ENCODE data around the gene OSCP1.

Gene OSCP1

GRCh38 chr1:36486439-36487335 is 36.4 kb upstream of the OSCP1 start:
- no peak for DNase-seq (ENCODE audit: extremely low spot score)
- POLR2A ChIA-PET = no interaction called here
- CTCF ChIA-PET = interaction anchor here (1.0 to 1.5 kb wide), 6 partner anchors 7 to 66 kb away, joined by 3 to 6 read pairs (median 3); no protein-coding TSS in a partner anchor
- TF ChIP-seq, protein P1, sequence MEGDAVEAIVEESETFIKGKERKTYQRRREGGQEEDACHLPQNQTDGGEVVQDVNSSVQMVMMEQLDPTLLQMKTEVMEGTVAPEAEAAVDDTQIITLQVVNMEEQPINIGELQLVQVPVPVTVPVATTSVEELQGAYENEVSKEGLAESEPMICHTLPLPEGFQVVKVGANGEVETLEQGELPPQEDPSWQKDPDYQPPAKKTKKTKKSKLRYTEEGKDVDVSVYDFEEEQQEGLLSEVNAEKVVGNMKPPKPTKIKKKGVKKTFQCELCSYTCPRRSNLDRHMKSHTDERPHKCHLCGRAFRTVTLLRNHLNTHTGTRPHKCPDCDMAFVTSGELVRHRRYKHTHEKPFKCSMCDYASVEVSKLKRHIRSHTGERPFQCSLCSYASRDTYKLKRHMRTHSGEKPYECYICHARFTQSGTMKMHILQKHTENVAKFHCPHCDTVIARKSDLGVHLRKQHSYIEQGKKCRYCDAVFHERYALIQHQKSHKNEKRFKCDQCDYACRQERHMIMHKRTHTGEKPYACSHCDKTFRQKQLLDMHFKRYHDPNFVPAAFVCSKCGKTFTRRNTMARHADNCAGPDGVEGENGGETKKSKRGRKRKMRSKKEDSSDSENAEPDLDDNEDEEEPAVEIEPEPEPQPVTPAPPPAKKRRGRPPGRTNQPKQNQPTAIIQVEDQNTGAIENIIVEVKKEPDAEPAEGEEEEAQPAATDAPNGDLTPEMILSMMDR (IDR thresholded peaks at IDR 0.05; ENCODE audit: control extremely low read depth, extremely low read depth, low read depth, missing control alignments) = no peak

GRCh38 chr1:36486093-36486438 is 35.8 kb upstream of the OSCP1 start:
- POLR2A ChIA-PET = no interaction called here
- DNase-seq (ENCODE audit: extremely low spot score) = no peak
- TF ChIP-seq, protein P1 (IDR thresholded peaks at IDR 0.05; ENCODE audit: control extremely low read depth, extremely low read depth, low read depth, missing control alignments) = no peak
- CTCF ChIA-PET = interaction anchor here (1.0 to 1.5 kb wide), 5 partner anchors 9 to 67 kb away, joined by 3 to 6 read pairs (median 3); no protein-coding TSS in a partner anchor

DNA sequence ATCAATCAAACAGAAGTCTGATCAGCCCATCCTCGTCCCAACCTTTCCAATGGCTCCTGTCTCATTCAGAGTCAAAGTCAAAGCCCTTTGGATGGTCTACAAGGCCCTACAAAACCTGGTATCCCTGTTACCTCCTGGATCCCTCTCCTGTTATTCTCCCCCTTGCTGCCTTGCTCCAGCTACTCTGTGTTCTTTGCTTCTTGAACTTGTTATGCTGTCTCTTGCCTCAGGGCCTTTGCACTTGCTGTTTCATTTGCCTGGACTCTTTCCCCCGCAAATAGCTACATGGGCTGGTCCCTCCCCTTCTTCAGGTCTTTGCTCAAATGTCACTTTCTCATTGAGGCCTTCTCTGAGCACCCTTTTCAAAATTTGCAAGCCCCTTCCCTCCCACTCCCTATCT is 33.8 kb upstream of the OSCP1 start:
- TF ChIP-seq, protein P1 (IDR thresholded peaks at IDR 0.05; ENCODE audit: control extremely low read depth, extremely low read depth, low read depth, missing control alignments) = no peak
- ChIA-PET CTCF (interaction anchor here (2.4 kb wide), 1 partner anchor 32 kb away, joined by 9 read pairs; no protein-coding TSS in a partner anchor), POLR2A (no interaction called here)
- no peak for DNase-seq (ENCODE audit: extremely low spot score)

DNA sequence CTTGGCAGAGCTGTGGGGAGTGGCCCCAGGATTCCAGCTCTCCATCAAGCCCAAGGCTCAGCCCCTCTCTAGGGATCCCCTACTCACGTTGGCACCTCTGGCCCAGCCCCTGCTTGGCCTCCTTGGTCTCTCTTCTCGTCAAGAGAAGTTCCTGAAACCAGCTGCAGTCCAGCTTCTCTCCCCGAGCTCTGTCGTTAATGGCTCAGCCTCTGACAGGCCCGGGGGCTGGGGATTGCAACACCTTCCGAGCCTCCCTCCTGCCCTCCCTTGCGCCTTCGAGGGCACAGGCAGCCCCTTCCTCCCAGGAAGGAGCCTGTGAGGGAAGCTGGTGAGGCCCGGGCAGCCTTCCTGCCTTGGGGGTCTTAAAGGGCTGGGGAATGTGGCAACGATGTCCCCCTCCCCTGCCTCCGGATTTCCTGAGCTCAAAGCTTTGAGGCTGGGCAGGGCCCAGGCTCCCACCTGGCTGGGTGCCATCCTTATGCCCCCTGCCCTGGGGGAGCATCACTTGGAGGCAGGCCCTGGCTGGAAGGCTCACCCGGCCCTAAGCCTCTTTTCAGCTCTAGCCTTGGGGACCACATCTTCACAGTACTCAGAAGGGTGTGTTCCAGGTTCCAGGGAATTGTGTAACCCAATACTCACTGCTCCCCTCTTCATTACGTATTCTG is 32.6 kb upstream of the OSCP1 start, which contains the start of gene CSF3R:
CSF3R (minus strand) TSS at position 190 of the 665 bp plus-strand sequence. CDS start 3,417 bp downstream, outside the sequence.
- TF ChIP-seq, protein P1 (IDR thresholded peaks at IDR 0.05; ENCODE audit: control extremely low read depth, extremely low read depth, low read depth, missing control alignments) = no peak
- ChIA-PET POLR2A (no interaction called here), CTCF (interaction anchor here (2.4 kb wide), 1 partner anchor 33 kb away, joined by 9 read pairs; no protein-coding TSS in a partner anchor)
- DNase-seq (ENCODE audit: extremely low spot score) = no peak

DNA sequence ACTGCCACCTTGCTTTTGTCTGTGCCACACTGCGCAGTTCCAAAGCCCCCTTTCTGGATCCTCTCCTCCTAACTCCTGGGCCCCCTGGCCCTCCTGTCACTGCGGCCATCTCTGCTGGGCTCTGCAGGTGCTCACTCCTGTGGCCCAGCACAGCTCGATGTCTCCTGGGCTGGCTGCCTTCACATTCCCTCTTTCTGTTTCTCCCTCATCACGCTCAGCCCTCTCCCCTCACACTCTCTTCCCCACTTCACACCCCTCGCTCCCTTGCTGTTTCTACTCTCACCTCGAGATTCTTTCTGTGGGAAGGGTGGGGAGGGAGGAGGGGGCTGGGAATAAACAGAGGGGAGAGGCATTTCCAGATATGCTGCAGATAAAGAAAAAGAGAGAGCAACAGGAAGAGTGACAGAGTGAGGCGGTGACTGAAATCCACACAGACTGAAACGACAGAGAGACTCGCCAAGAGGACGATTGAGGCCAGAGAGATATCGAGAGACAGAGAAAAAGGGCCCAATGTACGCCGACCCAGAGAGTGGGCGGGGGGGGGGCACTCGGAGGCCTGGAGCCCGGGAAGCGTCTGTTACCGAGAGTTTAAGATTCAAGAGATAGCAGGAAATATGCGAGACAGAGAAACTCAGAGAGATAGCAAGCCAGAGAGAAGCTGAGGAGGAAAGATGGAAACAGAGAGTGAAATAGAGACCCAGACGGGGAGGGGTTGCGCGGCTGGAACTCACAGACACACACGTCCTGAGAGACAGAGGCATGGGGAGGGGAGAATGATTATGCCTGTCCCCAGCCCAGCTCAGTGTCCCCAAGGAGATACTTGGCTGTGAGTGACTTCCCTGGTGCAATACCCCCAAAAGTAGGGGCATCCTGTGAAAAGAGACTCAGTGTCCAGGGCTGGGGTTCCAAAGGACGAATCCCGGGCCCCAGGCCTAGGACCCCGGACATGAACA is 31.8 kb upstream of the OSCP1 start:
- ChIA-PET POLR2A (no interaction called here), CTCF (interaction anchor here (2.4 kb wide), 1 partner anchor 34 kb away, joined by 9 read pairs; no protein-coding TSS in a partner anchor)
- no peak for DNase-seq (ENCODE audit: extremely low spot score)
- TF ChIP-seq, protein P1 (IDR thresholded peaks at IDR 0.05; ENCODE audit: control extremely low read depth, extremely low read depth, low read depth, missing control alignments) = no peak
